ENCODE data around the gene PRR16.

DNA sequence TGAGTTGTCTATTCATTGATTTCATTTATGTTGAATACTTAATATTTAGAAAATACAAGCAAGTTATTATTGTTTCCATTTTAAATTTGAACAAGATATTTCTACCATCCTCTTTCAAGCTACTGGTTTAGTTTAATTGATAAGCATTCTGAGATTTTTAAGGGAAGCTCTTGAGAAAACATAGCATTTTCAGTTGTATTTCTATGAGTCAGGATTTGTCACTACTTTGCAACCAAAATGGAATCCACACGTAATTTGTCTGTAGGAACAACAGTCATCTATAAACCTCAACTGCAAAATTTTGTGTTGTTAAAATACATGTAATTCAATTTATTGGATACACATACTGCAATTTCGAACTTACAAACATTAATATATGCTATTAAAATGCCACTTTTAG is 74.0 kb downstream of the PRR16 start:
- no peak for TF ChIP-seq POLR2A (IDR thresholded peaks at IDR 0.05; ENCODE audit: low read length)
- no peak for TF ChIP-seq GATA1 (IDR thresholded peaks at IDR 0.05; ENCODE audit: low read depth, low read length)
